Osteocyte (in vitro differentiated cells): Measurements from ENCODE around the gene BBOX1. TPM values are rescaled to one million over a fixed set of nuclear protein-coding genes. Genes with fewer than 3 reads are reported as not detected.

Experiments
- DNase-seq: peaks from one replicate; pipeline ENCODE4 v3.0.0; 2021; ENCODE audit warnings: mixed read lengths; ENCODE audit not compliant: unreplicated experiment; ENCODE audit errors: extremely low spot score
- H3K27ac Mint-ChIP-seq: one replicate; pipeline ENCODE4 v1.8.0; 2021; ENCODE audit warnings: mild to moderate bottlenecking, mixed read lengths; ENCODE audit not compliant: unreplicated experiment
- H3K27me3 Mint-ChIP-seq: one replicate; pipeline ENCODE4 v1.8.0; 2021; ENCODE audit warnings: mixed read lengths; ENCODE audit not compliant: unreplicated experiment
- H3K36me3 Mint-ChIP-seq: one replicate; pipeline ENCODE4 v1.8.0; 2021; ENCODE audit warnings: mixed read lengths; ENCODE audit not compliant: unreplicated experiment
- H3K4me1 Mint-ChIP-seq: one replicate; pipeline ENCODE4 v1.8.0; 2021; ENCODE audit warnings: mixed read lengths; ENCODE audit not compliant: unreplicated experiment
- H3K4me3 Mint-ChIP-seq: one replicate; pipeline ENCODE4 v1.8.0; 2021; ENCODE audit warnings: mild to moderate bottlenecking, moderate library complexity, mixed read lengths; ENCODE audit not compliant: unreplicated experiment
- H3K9me3 Mint-ChIP-seq: one replicate; pipeline ENCODE4 v1.8.0; 2021; ENCODE audit warnings: mixed read lengths; ENCODE audit not compliant: unreplicated experiment
- CTCF ChIP-seq: fragments of 200-600 bp; sonication (generic); IDR thresholded peaks from 2 replicates; pipeline ENCODE4 v1.5.0; 2021; ENCODE audit warnings: antibody characterized with exemption, mild to moderate bottlenecking, moderate library complexity
- total RNA-seq: library from RNA; stranded (reverse); gene quantifications from 2 replicates; pipeline ENCODE4 v1.2.1, GENCODE V29; 2021

Gene BBOX1
- total RNA-seq, 1 donor from 2014 or later: 2.6 TPM

- no peak for TF ChIP-seq CTCF
- Mint-ChIP-seq H3K27me3 (no peaks in the 10 kb centered on the region), H3K9me3 (peaks cover 3% of the 10 kb centered on the region), H3K4me3 (peak overlapping the region; percentile 3), H3K27ac (peak overlapping the region; percentile 48), H3K4me1 (peaks cover 70% of the 10 kb centered on the region), H3K36me3 (peaks cover 2% of the 10 kb centered on the region)
- no peak for DNase-seq
Observed at GRCh38 chr11:27118949-27119348, 78.3 kb downstream of the BBOX1 start.

DNA sequence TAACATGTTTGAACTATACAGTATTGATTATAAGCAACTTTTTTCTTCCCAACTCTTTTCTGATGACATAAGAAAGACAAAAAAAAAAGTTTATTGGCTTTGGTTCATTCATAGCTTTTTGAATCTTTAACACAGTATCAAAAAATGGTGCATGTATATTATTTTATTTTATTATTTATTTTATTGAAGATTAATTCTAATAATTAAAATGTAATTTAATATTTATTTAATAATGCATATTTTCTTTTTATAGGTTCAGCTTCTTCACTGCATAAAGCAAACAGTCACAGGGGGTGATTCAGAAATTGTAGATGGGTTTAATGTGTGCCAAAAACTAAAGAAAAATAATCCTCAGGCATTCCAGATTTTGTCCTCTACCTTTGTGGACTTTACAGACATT, 78.8 kb downstream of the BBOX1 start:
- peaks cover 3% of the 10 kb centered on the region for H3K9me3 Mint-ChIP-seq
- TF ChIP-seq CTCF: no peak
- no peak for DNase-seq
- H3K36me3 Mint-ChIP-seq: peaks cover 2% of the 10 kb centered on the region
- H3K4me1 Mint-ChIP-seq: peaks cover 70% of the 10 kb centered on the region
- H3K4me3 Mint-ChIP-seq: no peak overlapping the region
- H3K27ac Mint-ChIP-seq: peak overlapping the region; percentile 48
- H3K27me3 Mint-ChIP-seq: no peaks in the 10 kb centered on the region

GRCh38 chr11:27120211-27120610, 79.6 kb downstream of the BBOX1 start:
- Mint-ChIP-seq H3K27me3 (no peaks in the 10 kb centered on the region), H3K27ac (peak overlapping the region; percentile 67), H3K4me3 (no peak overlapping the region), H3K4me1 (peaks cover 64% of the 10 kb centered on the region), H3K9me3 (peaks cover 3% of the 10 kb centered on the region), H3K36me3 (peaks cover 2% of the 10 kb centered on the region)
- no peak for TF ChIP-seq CTCF
- DNase-seq: no peak

GRCh38 chr11:27122001-27122400, 81.4 kb downstream of the BBOX1 start:
- no peak for TF ChIP-seq CTCF
- Mint-ChIP-seq H3K9me3 (peaks cover 3% of the 10 kb centered on the region), H3K27ac (no peak overlapping the region), H3K4me3 (no peak overlapping the region), H3K4me1 (peaks cover 46% of the 10 kb centered on the region), H3K27me3 (no peaks in the 10 kb centered on the region), H3K36me3 (peaks cover 2% of the 10 kb centered on the region)
- DNase-seq: no peak

GRCh38 chr11:27124514-27125264, 84.1 kb downstream of the BBOX1 start:
- no peak overlapping the region for H3K4me3 Mint-ChIP-seq
- H3K27me3 Mint-ChIP-seq: peaks cover 3% of the 10 kb centered on the region
- peaks cover 24% of the 10 kb centered on the region for H3K4me1 Mint-ChIP-seq
- TF ChIP-seq CTCF: peak; percentile 58
- peaks cover 8% of the 10 kb centered on the region for H3K9me3 Mint-ChIP-seq
- peaks cover 9% of the 10 kb centered on the region for H3K36me3 Mint-ChIP-seq
- DNase-seq: no peak
- H3K27ac Mint-ChIP-seq: no peak overlapping the region
